Measurements from ENCODE around the gene VWC2.

VWC2 gene

DNA sequence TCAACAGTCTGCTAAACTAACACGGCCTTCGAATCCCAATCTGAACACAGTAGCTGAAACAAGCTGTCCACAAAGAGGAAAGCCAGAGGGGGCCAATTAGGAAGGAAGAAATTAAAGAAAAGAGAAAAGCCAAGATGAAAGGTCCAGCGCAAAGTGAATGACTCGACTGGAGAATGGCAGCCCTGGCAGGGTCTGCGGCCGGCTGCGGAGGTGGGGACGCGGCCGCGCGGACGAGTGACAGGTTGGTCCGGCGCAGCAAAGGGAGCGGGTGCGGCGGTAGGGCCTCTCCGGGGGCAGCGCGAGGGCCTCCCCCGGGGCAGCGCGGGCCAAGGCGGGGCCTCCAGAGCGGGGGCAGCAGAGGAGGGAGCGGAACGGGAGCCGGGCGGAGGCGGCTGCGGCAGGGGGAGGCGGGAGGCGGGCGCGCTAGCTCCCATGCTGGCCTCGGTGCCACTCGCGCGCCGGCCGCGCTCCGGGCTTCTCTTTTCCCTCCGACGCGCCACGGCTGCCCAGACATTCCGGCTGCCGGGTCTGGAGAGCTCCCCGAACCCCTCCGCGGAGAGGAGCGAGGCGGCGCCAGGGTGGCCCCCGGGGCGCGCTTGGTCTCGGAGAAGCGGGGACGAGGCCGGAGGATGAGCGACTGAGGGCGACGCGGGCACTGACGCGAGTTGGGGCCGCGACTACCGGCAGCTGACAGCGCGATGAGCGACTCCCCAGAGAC, at the start of gene VWC2:
Gene VWC2, plus strand, starts transcription at position 421 of the 718 bp plus-strand sequence. CDS start 1,798 bp downstream, outside the sequence.
- peak; percentile 72 for DNase-seq

DNA sequence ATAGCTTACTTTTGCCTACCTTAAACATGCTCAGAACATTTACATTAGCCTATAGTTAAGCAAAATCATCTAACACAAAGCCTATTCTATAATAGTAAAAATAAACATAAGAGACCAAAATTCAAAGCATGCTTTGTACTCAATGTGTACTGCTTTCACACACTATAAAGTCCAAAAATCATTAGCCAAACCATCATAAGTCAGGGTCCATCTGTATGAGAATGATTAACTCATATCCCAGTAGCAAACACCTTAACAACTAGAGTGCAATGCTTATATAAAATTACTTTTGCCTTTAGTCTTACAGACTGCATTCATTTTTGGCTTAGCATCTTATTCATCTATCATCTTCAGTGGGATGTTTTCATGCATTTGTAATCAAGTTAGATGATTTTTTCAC, 49.4 kb upstream of the VWC2 start:
- DNase-seq: no peak

DNA sequence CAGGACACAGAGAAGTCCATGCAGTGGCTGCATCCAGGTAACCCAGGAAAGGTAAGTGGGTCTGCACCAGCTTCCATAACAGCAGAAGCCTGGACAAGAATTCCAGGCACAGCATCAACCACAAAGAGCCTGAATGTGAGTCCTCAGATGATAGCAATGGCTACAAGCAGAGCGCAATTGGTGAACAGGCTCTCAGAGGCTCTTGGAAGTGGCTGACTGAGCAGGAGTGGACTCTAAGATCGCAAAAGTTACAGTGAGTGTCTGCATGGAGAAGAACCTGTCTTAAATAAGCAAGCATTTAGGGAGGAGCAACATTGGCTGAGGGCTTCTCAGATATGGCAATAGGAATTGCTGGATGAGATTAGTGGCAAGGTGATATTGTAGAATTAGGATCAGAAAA, 41.6 kb upstream of the VWC2 start:
- DNase-seq: no peak

DNA sequence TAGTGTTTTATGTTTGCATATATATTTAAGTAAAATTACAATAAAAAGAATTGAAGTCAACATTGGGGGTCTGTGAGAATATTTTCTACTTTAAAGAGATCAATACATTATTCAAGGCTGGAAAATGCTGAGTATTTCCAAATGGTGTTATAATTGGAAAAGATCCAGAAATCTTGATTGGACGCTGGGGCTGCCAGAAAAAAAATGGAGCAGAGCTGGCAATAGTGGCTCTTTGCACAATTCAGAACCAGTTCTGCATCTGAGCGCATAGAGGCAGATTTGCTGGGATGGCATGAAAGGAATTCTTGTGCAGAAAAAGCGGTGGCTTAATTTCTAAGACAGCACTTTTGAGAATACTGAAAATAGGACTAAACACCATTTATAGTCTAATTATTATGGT, 10.8 kb upstream of the VWC2 start:
- DNase-seq: no peak

DNA sequence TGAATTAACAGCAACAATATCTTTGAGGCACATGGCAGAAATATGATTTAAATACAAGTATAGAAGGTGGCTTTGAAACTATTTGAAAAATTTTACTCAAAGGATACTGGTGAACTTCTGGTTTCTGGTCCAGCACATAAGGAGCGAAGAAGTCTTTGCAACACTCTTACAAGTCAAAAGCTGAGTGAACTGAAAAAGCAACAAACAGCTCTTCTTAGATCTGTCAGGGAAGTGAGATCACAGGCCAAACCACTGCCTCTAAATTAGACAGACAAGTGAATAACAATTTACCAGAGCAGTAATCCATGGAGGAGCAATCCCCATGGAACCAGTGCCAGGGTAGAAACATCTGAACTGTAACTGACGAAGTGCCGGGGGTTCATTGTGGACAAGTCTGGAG, 9.6 kb upstream of the VWC2 start:
- no peak for DNase-seq

DNA sequence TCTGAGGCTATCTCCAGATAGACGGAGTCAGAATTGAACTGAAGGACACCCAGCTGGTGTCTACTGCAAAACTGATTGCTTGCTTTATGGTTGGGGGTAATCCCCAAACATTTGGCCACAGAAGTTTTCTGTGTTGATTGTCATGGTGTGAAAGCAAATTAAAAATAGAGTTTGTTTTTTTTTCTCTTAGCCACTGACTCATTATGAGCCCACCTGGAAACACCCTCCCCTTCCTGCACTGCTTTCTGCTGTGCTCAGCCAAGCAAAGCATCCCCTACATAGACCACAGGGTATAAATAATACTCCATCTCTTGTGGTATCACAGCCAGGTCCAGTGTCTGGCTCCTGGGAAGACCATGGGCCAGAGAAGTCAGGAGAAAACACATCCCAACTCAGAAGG, 6.5 kb upstream of the VWC2 start:
- DNase-seq: no peak

DNA sequence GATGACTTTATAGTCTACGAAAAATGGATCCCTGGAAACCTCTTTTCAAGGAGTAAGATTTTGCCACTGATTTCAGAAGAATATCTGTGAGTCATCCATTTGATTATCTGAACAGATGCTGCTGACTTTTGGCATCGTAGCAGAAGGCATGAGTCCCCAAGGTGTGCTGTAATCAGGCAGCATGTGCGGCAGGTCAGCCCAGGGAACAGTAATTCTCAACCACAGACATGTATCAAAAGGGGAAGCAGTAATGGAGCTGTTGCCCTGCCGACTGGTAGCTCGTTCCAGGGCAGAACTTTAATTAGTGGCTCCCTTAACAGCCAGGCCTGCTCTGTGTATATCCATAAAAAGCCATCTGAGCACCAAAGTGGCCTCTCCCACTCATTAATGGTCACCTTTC, 5.7 kb upstream of the VWC2 start:
- DNase-seq: no peak

DNA sequence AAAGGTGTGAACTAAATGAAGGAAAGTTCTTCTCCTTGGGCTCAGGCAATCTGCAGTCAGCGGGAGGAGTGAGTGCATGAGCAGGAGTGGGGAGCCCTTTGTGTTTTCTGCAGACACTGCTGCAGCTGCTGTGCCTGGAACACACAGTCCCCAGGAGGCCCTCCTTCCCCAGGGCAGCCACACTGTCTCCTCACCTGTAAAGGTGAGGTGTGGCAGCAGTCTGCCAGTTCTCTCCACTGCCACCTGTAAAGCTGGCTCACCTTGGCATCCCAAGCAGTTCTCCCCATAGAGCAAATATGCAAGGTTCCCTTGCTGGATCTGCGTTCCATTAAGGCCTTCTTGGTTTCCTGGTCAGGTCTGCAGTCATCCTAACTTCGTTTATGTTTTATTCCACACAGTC, 5.2 kb upstream of the VWC2 start:
- DNase-seq: no peak

DNA sequence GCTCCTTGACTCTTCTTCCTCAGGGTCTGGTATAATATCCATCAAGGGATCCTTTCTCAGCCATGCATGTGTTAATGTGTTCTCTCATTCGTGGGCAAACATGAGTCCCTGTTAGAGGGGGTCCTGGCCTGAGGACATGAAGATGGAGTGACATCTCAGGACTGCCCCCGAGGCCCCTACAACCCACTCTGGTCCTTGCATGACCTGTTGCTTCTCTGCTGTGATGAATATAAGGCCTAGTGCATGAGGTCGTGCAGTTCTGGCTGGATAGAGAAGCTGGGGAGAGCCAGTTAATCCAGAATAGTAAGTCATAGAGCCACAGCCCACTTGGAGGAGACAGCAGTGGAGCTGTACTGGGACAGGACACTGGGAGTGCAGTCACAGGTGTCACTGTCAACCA, 4.6 kb upstream of the VWC2 start:
- DNase-seq: no peak

DNA sequence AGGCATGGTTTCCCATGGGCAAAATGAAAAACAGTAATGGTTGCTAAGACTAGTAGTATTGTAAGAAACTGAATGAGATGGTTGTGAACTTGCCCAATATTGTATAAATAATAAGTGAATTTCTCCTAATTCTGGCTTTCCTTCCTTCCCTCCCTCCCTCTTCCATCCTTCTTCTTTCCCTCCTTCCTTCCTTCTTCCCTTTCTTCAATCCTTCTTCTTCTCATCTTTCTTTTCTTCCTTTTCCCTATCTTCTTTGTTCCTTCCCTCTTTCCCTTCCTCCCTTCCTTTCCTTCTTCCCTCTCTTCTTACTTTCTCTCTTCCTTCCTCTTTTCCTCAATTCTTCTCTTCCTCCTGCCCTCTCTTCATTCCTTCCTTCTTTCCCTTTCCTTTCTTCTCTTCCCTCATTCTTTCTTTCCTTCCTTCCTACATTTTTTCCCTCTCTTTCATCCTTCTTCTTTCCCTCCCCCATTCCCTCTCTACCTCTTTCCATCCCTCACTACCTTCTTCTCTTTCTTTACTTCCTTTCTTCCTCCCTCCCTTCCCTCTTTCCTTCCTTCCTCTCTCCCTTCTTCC, 4.1 kb upstream of the VWC2 start:
- DNase-seq: no peak

DNA sequence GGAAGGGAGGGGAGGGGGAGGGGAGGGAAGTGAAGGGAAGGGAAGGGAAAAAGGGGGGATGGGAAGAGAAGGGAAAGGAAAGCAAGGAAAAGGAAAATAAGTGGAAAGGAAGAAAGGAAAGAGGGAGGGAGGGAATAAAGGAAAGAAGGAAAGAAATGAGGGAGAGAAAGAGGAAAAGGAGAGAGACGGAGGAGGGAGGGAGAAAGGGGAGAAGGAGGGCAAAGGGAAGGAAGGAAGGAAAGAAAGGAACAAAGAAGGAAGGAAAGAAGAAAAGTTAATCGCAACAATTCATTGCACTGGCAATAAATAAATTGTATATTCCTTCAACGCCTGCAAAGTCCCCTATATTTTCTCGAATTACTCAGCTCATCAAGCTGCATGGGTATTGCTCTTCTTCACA, 2.6 kb upstream of the VWC2 start:
- no peak for DNase-seq

DNA sequence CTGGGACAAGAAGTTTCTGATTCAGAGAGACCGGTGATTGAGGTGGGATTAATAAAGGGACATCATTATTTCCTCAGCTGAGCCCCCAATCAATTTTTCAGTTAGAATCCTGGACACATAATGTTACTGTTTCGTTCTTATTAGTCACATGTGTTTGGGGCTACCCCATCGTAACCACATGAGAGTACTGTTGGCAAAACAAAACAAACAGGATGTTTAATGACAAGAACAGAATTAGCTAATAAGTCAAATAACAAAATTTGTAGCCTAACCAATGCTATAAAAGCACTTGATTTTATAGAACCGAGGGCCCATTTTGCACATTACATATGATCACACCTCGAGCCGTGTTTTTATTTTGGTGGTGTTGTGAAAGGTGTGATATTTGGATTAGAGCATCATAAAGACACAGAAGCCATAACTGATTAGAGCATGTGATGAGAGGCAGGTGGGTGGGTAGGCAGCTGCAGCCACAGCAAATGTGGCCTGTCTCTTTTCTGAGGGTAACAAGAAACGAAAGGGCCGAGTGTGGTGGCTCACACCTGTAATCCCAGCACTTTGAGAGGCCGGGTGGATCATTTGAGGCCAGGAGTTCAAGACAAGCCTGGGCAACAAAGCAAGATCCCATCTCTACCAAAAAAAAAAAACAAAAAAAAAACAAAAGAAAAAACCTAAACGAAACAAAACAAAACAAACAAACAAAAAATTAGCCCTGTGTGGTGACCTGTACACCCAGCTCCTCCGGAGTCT, 1.8 kb upstream of the VWC2 start:
- DNase-seq: no peak

DNA sequence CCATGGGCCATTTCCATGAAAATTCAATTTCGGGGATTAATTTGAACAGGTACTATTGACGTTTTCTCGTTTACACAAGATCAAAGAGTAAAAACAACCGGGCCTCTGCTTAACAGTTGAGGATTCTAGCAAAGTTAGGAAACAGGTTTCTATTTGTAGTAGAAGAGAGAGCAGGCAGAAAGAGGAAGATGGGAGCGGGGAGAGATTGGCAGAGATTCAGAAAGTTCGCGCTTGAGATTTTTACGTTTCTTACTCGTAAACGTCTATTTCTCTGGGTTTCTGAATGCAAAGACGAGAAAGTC, 571 bp upstream of the VWC2 start:
- DNase-seq: no peak

DNA sequence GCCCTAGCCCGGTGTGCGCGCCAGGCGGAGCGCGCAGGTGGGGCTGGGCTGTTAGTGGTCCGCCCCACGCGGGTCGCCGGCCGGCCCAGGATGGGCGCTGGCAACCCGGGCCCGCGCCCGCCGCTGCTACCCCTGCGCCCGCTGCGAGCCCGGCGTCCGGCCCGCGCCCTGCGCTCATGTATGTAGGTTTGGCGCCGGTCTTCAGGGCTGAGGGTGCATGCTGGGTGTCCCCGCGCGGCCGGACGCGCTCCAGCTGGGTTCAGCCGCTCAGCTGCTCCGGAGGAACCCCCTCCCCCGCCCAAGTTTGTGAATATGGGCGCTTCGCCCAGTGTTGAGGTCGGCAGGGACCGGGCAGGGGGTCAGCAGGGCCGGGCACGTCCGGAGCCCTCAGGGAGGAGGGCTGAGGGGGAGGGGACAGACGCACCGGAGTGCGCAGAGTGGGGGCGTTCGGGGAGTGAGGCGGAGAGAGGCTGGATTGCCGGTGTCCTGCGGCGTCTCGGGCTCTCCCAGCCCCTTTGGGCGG, 559 bp downstream of the VWC2 start:
- DNase-seq: peak; percentile 79

DNA sequence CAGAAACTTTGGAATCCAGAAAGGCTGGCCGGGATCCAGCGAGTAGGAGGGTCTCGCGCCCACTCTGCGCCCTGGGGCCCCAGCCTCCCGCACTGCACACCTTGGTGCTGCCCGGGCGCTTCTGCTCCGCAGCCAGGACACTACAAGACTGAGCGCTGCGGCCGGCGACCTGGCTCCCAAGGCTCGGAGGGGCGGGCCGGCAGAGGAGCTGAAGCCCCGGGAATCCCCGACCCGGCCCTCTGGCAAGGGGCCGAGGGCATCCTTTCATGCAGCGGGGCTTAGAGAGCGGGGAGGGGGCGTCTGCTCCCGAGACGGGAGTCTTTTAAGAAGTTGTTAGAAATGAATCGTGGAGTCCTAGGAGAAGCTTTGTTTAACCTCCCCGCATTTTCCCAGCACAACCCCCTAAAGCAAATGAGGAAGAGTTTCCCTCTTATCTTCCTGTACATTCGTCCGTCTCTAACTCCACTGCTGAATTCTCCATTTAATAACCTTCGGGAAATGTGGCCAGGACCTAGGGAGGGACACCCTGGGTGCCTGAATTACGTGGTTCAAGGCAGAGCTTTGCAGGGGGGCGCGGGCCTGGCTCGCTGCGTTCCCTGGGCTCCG, 1.1 kb downstream of the VWC2 start:
- DNase-seq: peak; percentile 80

DNA sequence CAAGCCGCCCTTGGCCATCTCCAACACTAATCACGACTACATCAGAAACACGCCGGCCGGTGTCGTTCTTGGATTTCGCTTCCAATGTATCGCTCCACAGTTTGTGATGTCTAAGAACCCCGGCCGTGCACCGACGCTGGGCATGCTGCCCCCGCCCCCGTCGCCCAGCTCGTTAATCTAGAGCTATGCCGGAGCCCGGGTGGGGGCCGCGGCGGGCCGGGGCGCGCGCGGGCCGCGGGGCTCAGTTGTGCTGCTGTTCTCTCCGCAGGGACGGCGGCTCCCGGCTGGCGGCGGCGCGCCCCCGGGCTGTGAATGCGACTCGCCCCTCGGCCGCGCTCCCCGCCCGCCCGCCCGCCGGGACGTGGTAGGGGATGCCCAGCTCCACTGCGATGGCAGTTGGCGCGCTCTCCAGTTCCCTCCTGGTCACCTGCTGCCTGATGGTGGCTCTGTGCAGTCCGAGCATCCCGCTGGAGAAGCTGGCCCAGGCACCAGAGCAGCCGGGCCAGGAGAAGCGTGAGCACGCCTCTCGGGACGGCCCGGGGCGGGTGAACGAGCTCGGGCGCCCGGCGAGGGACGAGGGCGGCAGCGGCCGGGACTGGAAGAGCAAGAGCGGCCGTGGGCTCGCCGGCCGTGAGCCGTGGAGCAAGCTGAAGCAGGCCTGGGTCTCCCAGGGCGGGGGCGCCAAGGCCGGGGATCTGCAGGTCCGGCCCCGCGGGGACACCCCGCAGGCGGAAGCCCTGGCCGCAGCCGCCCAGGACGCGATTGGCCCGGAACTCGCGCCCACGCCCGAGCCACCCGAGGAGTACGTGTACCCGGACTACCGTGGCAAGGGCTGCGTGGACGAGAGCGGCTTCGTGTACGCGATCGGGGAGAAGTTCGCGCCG, 1.9 kb downstream of the VWC2 start:
- peak; percentile 88 for DNase-seq

DNA sequence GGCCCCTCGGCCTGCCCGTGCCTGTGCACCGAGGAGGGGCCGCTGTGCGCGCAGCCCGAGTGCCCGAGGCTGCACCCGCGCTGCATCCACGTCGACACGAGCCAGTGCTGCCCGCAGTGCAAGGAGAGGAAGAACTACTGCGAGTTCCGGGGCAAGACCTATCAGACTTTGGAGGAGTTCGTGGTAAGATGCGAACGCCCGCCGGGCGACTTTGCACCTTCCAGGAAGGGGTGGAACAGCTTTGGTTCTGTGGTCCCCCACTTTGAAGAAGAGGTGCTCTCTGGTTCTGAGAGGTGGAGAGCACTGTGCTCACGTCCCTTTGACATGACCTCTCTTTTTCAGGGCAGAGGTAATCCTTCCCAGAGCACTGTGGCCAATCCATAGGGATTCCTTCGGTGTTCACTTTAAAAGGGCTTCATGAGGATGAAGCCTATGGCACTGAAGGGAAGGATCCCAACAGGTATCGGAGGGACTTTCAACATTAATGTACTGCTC, 2.6 kb downstream of the VWC2 start:
- no peak for DNase-seq

DNA sequence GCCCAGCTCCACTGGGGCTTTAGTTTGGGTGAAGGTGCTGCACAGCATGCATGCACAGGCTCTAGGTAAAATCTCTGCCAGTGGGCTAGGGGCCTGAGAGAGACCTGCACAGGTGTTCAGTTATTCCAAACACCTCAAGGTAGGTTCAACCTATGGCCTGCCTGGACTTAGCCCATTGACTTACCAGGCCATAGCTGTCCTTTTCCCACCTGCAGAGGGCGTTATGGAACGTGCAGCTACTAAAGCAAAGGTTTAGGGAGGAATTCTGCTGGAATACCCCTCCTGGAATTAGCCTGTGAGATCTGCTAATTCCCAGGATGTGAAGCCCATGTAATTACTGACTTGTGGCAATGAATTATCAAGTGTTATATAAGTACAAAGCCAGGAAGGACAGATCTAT, 3.6 kb downstream of the VWC2 start:
- no peak for DNase-seq

DNA sequence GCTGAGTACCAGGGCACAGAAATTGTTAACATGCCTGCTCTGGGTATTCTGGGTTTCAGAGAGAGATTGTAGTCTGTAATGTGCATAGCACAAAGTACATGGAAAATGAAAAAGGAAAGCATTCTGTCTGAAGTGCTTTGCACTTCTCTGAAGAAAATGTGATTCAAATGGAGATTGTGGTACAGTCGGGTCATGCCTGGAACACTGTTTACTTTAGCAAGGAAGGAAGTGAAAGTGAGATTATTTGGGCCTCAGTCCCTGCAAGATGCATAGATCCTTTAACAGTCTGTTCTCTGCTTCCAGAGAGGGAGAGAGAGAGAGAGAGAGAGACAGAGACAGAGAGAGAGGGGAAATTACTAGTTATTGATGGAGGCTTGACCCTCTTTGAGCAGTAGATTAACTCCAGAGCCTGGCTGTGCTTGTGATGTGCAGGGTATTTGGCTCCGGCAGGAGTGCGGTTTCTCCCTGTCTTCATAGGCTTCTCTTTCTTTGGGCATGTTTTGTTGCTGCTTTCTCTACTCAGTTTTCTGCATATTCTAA, 5.4 kb downstream of the VWC2 start:
- DNase-seq: no peak

DNA sequence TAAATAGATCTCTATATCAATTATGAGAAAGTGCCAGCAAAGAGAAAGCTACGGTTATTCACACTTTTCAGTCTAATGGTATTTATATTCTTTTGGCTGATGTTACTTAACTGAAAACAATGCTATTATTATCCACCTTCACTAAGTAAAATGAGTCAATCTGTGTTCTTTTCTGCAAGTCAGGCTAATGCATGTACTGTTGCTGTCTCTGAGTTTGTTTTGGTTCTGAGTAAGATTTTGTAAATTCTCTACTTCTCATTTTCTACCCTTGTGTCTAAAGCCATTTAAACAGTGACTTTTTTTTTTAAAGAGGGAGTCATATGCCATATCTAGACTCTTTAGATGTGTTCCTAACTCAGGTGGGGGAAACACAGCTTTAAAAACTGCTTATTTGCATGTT, 7.5 kb downstream of the VWC2 start:
- DNase-seq: no peak

DNA sequence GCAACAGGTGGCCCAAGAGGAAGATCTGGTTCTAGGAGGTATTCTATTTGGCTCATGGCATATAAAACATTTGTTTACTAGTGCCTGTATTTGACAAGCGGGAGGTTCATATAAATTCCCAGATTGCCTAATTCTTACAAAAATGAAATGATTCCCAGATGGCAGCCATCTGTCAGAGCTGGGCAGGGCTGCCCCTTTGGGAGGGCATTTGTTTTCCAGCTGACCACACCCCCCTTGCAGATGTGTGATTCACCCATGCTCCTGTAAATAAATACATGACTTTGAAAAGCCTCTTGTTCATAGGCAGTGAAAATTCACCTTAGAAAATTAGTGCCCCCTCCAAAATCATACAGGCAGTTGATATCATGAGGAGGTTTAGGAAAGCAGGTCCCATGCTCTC, 8.6 kb downstream of the VWC2 start:
- no peak for DNase-seq

DNA sequence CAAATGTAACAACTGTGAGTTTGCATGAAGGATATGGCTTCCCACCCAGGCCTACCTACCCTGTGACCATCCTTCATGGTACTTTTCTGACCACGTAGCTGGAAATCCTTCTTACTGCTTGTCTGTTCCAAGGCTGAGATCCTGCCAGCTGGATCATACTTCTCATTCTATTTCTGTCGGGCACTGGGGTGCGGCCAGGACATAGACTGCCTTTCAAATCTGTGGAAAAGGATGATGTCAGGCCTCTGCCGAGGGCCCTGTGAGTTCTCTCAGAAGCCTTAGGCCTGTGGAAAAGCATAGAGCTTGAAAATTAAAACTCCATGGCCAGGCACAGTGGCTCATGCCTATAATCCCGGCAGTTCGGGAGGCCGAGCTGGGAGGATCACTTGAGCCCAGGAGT, 10.0 kb downstream of the VWC2 start:
- no peak for DNase-seq
